Measurements from ENCODE around the gene TOMM6. TPM values are rescaled to one million over a fixed set of nuclear protein-coding genes. Genes with fewer than 3 reads are reported as not detected.
A peak's percentile ranks its signal among the peaks of the same experiment; 100 is the strongest.

TOMM6 gene
- total RNA-seq, 4 donors from 2014 or later, result 96.3 to 134 (median 124) TPM

- DNase-seq, result no peak
- no peaks in the 10 kb centered on the region for H3K9me3 ChIP-seq
Observed at GRCh38 chr6:41785254-41785653, 2.2 kb upstream of the TOMM6 start.

GRCh38 chr6:41785689-41786450 lies 1.6 kb upstream of the TOMM6 start:
- no peak for TF ChIP-seq CTCF (IDR thresholded peaks at IDR 0.05)
- no peak for TF ChIP-seq POLR2A (IDR thresholded peaks at IDR 0.05)
- Histone ChIP-seq H3K27ac (peak overlapping the region in 2 of 3 donors; percentile 87 to 90), H3K36me3 (peaks cover 6 to 10% of the 10 kb centered on the region in 2 donors), H3K27me3 (no peaks in the 10 kb centered on the region), H3K4me1 (peaks cover 20 to 33% of the 10 kb centered on the region in 2 donors), H3K9me3 (no peaks in the 10 kb centered on the region), H3K4me3 (replicated peaks in 1 of 3) (peak overlapping the region in 1 of 3 donors; percentile 72)
- peak; percentile 33 to 36 for DNase-seq
- 24 to 29% methylated on average over 17 to 20 of the region's 29 CpGs for WGBS, 2 donors
- intact Hi-C loops (cut with DNase I), result loop anchor here (5.0 to 10.0 kb wide), 3 partner anchors 136 to 429 kb away; partner anchors contain the start of genes BYSL, MED20 and MRPS10

More at GRCh38 chr6:41785254-41785653, 2.2 kb upstream of the TOMM6 start:
- Histone ChIP-seq H3K27me3 (no peaks in the 10 kb centered on the region), H3K27ac (no peak overlapping the region), H3K4me3 (replicated peaks in 1 of 3) (no peak overlapping the region), H3K36me3 (peaks cover 4% of the 10 kb centered on the region in 2 donors), H3K4me1 (peaks cover 20 to 33% of the 10 kb centered on the region in 2 donors)
- WGBS, 2 donors, result 91 to 95% methylated on average over 10 to 11 of the region's 11 CpGs
- no peak for TF ChIP-seq CTCF (IDR thresholded peaks at IDR 0.05)
- no peak for TF ChIP-seq POLR2A (IDR thresholded peaks at IDR 0.05)
- intact Hi-C loops (cut with DNase I), result loop anchor here (5.0 to 10.0 kb wide), 3 partner anchors 137 to 430 kb away; partner anchors contain the start of genes BYSL, MED20 and MRPS10

GRCh38 chr6:41786451-41787218 lies 859 bp upstream of the TOMM6 start:
- Histone ChIP-seq H3K4me3 (replicated peaks in 1 of 3) (peak overlapping the region; percentile 72 to 93 (median 80)), H3K4me1 (peaks cover 12 to 25% of the 10 kb centered on the region in 2 donors), H3K27me3 (no peaks in the 10 kb centered on the region), H3K9me3 (no peaks in the 10 kb centered on the region), H3K27ac (peak overlapping the region; percentile 73 to 90 (median 87)), H3K36me3 (peaks cover 6 to 12% of the 10 kb centered on the region in 2 donors)
- 1 to 9% methylated on average over 14 to 20 of the region's 58 CpGs for whole genome bisulfite sequencing, 2 donors
- intact Hi-C loops (cut with DNase I), result loop anchor here (5.0 to 10.0 kb wide), 3 partner anchors 136 to 428 kb away; partner anchors contain the start of genes BYSL, MED20 and MRPS10
- TF ChIP-seq CTCF (IDR thresholded peaks at IDR 0.05) (peak in 5 of 6 experiments; percentile 83 to 96 (median 91)), POLR2A (IDR thresholded peaks at IDR 0.05) (peak in 1 of 2 donors; percentile 71)
- DNase-seq, result peak; percentile 87 to 90

- Histone ChIP-seq H3K4me3 (replicated peaks in 1 of 3) (no peak overlapping the region), H3K9me3 (no peaks in the 10 kb centered on the region), H3K27ac (no peak overlapping the region), H3K36me3 (peaks cover 12 to 15% of the 10 kb centered on the region in 2 donors), H3K4me1 (peaks cover 7 to 20% of the 10 kb centered on the region in 2 donors), H3K27me3 (no peaks in the 10 kb centered on the region)
- 87 to 89% methylated on average over 3 of the region's 3 CpGs for WGBS, 2 donors
- intact Hi-C loops (cut with DNase I), result loop anchor here (5.0 to 10.0 kb wide), 3 partner anchors 133 to 425 kb away; partner anchors contain the start of genes BYSL, MED20 and MRPS10
- TF ChIP-seq CTCF (IDR thresholded peaks at IDR 0.05), result no peak
- TF ChIP-seq POLR2A (IDR thresholded peaks at IDR 0.05), result no peak
- DNase-seq, result no peak
Observed at GRCh38 chr6:41789390-41789724, 1.9 kb downstream of the TOMM6 start.

Data from thyroid gland (tissue), 4 donors.